ENCODE data around the gene STMN1. TPM values are rescaled to one million over a fixed set of nuclear protein-coding genes. Genes with fewer than 3 reads are reported as not detected.

STMN1 gene
- total RNA-seq, 1 donor: 34.7 TPM

GRCh38 chr1:25888426-25888987 lies 17.7 kb downstream of the STMN1 start:
- Histone ChIP-seq H3K79me2 (ENCODE audit: insufficient read depth, low read length) (no peaks in the 10 kb centered on the region), H3K4me3 (ENCODE audit: insufficient read depth, low read length) (no peak overlapping the region), H3K27ac (ENCODE audit: low read depth, low read length) (no peak overlapping the region), H2AFZ (ENCODE audit: low read length) (no peak overlapping the region), H3K9me3 (ENCODE audit: low read depth, low read length) (no peaks in the 10 kb centered on the region), H3K36me3 (ENCODE audit: insufficient read depth, low read length) (peaks cover 3% of the 10 kb centered on the region), H4K20me1 (ENCODE audit: insufficient read depth, low read length) (no peaks in the 10 kb centered on the region), H3K4me1 (ENCODE audit: insufficient read depth, low read length) (peaks cover 30% of the 10 kb centered on the region), H3K27me3 (ENCODE audit: insufficient read depth, low read length) (no peaks in the 10 kb centered on the region), H3K4me2 (ENCODE audit: insufficient read depth, low read length) (no peak overlapping the region)
- no peak for TF ChIP-seq CTCF (IDR thresholded peaks at IDR 0.05; ENCODE audit: extremely low read depth, low read depth, low read length)
- no peak for DNase-seq (ENCODE audit: insufficient read length, low spot score, missing footprints)

GRCh38 chr1:25885602-25886001 lies 20.6 kb downstream of the STMN1 start:
- H4K20me1 ChIP-seq (ENCODE audit: insufficient read depth, low read length): no peaks in the 10 kb centered on the region

GRCh38 chr1:25881266-25881665 lies 25.0 kb downstream of the STMN1 start:
- DNase-seq (ENCODE audit: insufficient read length, low spot score, missing footprints): no peak
- Histone ChIP-seq H4K20me1 (ENCODE audit: insufficient read depth, low read length) (no peaks in the 10 kb centered on the region), H3K27me3 (ENCODE audit: insufficient read depth, low read length) (no peaks in the 10 kb centered on the region), H3K79me2 (ENCODE audit: insufficient read depth, low read length) (no peaks in the 10 kb centered on the region), H3K4me2 (ENCODE audit: insufficient read depth, low read length) (no peak overlapping the region), H3K27ac (ENCODE audit: low read depth, low read length) (no peak overlapping the region), H2AFZ (ENCODE audit: low read length) (no peak overlapping the region), H3K36me3 (ENCODE audit: insufficient read depth, low read length) (peaks cover 3% of the 10 kb centered on the region), H3K4me3 (ENCODE audit: insufficient read depth, low read length) (no peak overlapping the region), H3K4me1 (ENCODE audit: insufficient read depth, low read length) (no peaks in the 10 kb centered on the region), H3K9me3 (ENCODE audit: low read depth, low read length) (no peaks in the 10 kb centered on the region)
- no peak for TF ChIP-seq CTCF (IDR thresholded peaks at IDR 0.05; ENCODE audit: extremely low read depth, low read depth, low read length)

More at GRCh38 chr1:25885602-25886001, 20.6 kb downstream of the STMN1 start:
- peaks cover 8% of the 10 kb centered on the region for H3K4me1 ChIP-seq (ENCODE audit: insufficient read depth, low read length)
- no peak overlapping the region for H3K4me3 ChIP-seq (ENCODE audit: insufficient read depth, low read length)
- no peak for DNase-seq (ENCODE audit: insufficient read length, low spot score, missing footprints)
- peaks cover 3% of the 10 kb centered on the region for H3K36me3 ChIP-seq (ENCODE audit: insufficient read depth, low read length)
- no peaks in the 10 kb centered on the region for H3K9me3 ChIP-seq (ENCODE audit: low read depth, low read length)
- no peak overlapping the region for H2AFZ ChIP-seq (ENCODE audit: low read length)
- no peak for TF ChIP-seq CTCF (IDR thresholded peaks at IDR 0.05; ENCODE audit: extremely low read depth, low read depth, low read length)
- no peak overlapping the region for H3K4me2 ChIP-seq (ENCODE audit: insufficient read depth, low read length)
- H3K79me2 ChIP-seq (ENCODE audit: insufficient read depth, low read length): no peaks in the 10 kb centered on the region
- no peak overlapping the region for H3K27ac ChIP-seq (ENCODE audit: low read depth, low read length)
- H3K27me3 ChIP-seq (ENCODE audit: insufficient read depth, low read length): no peaks in the 10 kb centered on the region

- Histone ChIP-seq H3K4me3 (ENCODE audit: insufficient read depth, low read length) (no peak overlapping the region), H3K27me3 (ENCODE audit: insufficient read depth, low read length) (no peaks in the 10 kb centered on the region), H2AFZ (ENCODE audit: low read length) (no peak overlapping the region), H3K27ac (ENCODE audit: low read depth, low read length) (no peak overlapping the region), H3K9me3 (ENCODE audit: low read depth, low read length) (no peaks in the 10 kb centered on the region), H4K20me1 (ENCODE audit: insufficient read depth, low read length) (no peaks in the 10 kb centered on the region), H3K36me3 (ENCODE audit: insufficient read depth, low read length) (peaks cover 3% of the 10 kb centered on the region), H3K79me2 (ENCODE audit: insufficient read depth, low read length) (no peaks in the 10 kb centered on the region), H3K4me2 (ENCODE audit: insufficient read depth, low read length) (no peak overlapping the region), H3K4me1 (ENCODE audit: insufficient read depth, low read length) (no peaks in the 10 kb centered on the region)
- no peak for TF ChIP-seq CTCF (IDR thresholded peaks at IDR 0.05; ENCODE audit: extremely low read depth, low read depth, low read length)
- DNase-seq (ENCODE audit: insufficient read length, low spot score, missing footprints): no peak
Measured at GRCh38 chr1:25880518-25880917, 25.7 kb downstream of the STMN1 start.

All from osteoblast (primary cell).